Osteoblast (primary cell): Measurements from ENCODE around the gene KRTAP20-1. TPM values are rescaled to one million over a fixed set of nuclear protein-coding genes. Genes with fewer than 3 reads are reported as not detected.

Source experiments
- DNase-seq: peaks from one replicate; pipeline ENCODE4 v3.0.0; 2011; ENCODE audit warnings: low spot score, mixed read lengths; ENCODE audit not compliant: insufficient read length; ENCODE audit errors: missing footprints
- H2AFZ ChIP-seq: 2 replicates; pipeline ENCODE4 v1.6.0; 2011; ENCODE audit warnings: mild to moderate bottlenecking, low read length
- H3K27ac ChIP-seq: 2 replicates; pipeline ENCODE4 v1.5.1; 2011; ENCODE audit warnings: mild to moderate bottlenecking, low read depth, low read length, moderate library complexity
- H3K27me3 ChIP-seq: 2 replicates; pipeline ENCODE4 v1.6.0; 2012; ENCODE audit warnings: mild to moderate bottlenecking, control low read depth, inconsistent platforms, low read length, moderate library complexity; ENCODE audit not compliant: insufficient read depth
- H3K36me3 ChIP-seq: 2 replicates; pipeline ENCODE4 v1.5.1; 2011; ENCODE audit warnings: mild to moderate bottlenecking, low read length, control low read depth, moderate library complexity; ENCODE audit not compliant: insufficient read depth
- H3K4me1 ChIP-seq: 2 replicates; pipeline ENCODE4 v1.5.1; 2011; ENCODE audit warnings: mild to moderate bottlenecking, low read length, control low read depth, moderate library complexity; ENCODE audit not compliant: insufficient read depth
- H3K4me2 ChIP-seq: 2 replicates; pipeline ENCODE4 v1.6.0; 2011; ENCODE audit warnings: mild to moderate bottlenecking, low read length; ENCODE audit not compliant: insufficient read depth
- H3K4me3 ChIP-seq: fragments of 200-600 bp; sonication (generic); 3 replicates; pipeline ENCODE4 v1.5.1; 2012; ENCODE audit warnings: mild to moderate bottlenecking, low read length, inconsistent platforms; ENCODE audit not compliant: insufficient read depth
- H3K79me2 ChIP-seq: 2 replicates; pipeline ENCODE4 v1.6.0; 2012; ENCODE audit warnings: mild to moderate bottlenecking, low read length, control low read depth, inconsistent platforms; ENCODE audit not compliant: insufficient read depth
- H3K9me3 ChIP-seq: 2 replicates; pipeline ENCODE4 v1.5.1; 2011; ENCODE audit warnings: low read depth, low read length, control low read depth
- H4K20me1 ChIP-seq: 2 replicates; pipeline ENCODE4 v1.6.0; 2012; ENCODE audit warnings: mild to moderate bottlenecking, low read length, control low read depth; ENCODE audit not compliant: insufficient read depth
- total RNA-seq: library from RNA; depleted of rRNA; stranded (reverse); fragments of >200 nt; gene quantifications from 2 replicates; pipeline ENCODE4 v1.2.3, GENCODE V29; 2012
- TF ChIP-seq, protein P1 (sequence below): IDR thresholded peaks from 2 replicates; pipeline ENCODE4 v1.5.1; 2011; ENCODE audit warnings: mild to moderate bottlenecking, low read depth, low read length, moderate library complexity; ENCODE audit errors: extremely low read depth

Gene KRTAP20-1
- total RNA-seq, 1 donor: not detected

DNA sequence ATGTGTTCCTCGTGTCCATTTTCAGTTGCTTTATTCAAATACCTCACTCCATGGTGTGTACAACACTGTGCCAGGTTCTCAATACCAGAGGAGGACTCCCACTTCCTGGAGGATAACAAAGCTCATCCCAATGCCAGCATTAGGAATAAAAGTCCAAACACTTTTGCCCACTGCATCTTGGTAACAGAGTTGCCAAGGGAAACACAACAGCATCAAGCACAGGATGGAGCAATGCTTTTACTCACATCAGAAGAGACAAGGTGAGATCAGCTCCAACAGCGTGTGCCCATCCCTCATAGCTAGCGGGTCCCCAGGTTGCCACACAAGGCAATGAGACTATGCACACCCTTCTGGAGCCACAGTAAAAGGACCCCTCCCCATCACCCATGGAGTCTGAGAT, 7.1 kb downstream of the KRTAP20-1 start:
- Histone ChIP-seq H3K4me3 (no peak overlapping the region), H3K27ac (no peak overlapping the region), H4K20me1 (no peaks in the 10 kb centered on the region), H3K27me3 (no peaks in the 10 kb centered on the region), H3K36me3 (no peaks in the 10 kb centered on the region), H3K79me2 (no peaks in the 10 kb centered on the region), H3K4me1 (no peaks in the 10 kb centered on the region), H2AFZ (no peak overlapping the region), H3K9me3 (no peaks in the 10 kb centered on the region), H3K4me2 (no peak overlapping the region)
- DNase-seq: no peak
- TF ChIP-seq, protein P1, sequence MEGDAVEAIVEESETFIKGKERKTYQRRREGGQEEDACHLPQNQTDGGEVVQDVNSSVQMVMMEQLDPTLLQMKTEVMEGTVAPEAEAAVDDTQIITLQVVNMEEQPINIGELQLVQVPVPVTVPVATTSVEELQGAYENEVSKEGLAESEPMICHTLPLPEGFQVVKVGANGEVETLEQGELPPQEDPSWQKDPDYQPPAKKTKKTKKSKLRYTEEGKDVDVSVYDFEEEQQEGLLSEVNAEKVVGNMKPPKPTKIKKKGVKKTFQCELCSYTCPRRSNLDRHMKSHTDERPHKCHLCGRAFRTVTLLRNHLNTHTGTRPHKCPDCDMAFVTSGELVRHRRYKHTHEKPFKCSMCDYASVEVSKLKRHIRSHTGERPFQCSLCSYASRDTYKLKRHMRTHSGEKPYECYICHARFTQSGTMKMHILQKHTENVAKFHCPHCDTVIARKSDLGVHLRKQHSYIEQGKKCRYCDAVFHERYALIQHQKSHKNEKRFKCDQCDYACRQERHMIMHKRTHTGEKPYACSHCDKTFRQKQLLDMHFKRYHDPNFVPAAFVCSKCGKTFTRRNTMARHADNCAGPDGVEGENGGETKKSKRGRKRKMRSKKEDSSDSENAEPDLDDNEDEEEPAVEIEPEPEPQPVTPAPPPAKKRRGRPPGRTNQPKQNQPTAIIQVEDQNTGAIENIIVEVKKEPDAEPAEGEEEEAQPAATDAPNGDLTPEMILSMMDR: no peak

DNA sequence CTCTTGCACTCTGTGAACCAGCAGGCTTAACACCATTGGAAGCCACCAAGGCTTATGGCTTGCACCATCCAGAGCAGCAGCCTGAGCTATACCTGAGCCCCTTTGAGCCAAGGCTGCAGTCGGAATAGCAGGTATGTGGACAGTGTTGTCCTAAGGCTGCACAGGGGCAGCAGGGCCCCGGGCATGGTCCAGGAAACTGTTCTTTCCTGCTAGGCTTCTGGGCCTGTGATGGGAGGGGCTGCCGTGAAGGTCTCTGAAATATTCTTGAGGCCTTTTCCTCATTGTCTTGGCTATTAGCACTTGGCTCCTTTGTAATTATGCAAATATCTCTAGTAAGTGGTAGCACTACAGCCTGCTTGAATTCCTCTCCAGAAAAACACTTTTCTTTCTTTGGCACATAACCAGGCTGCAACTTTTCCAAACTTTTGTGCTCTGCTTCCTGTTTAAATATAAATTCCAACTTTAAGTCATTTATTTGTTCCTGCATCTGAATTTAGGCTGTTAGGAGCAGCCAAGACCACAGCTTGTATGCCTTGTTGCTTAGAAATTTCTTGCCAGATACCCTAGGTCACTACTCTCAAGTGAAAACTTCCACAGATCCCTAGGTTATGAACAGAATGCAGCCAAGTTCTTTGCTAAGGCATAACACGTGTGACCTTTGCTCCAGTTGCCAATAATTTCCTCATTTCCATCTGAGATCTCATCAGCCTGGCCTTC, 9.4 kb downstream of the KRTAP20-1 start:
- Histone ChIP-seq H3K79me2 (no peaks in the 10 kb centered on the region), H4K20me1 (no peaks in the 10 kb centered on the region), H3K4me2 (no peak overlapping the region), H3K36me3 (no peaks in the 10 kb centered on the region), H3K4me3 (no peak overlapping the region), H3K27ac (no peak overlapping the region), H3K9me3 (no peaks in the 10 kb centered on the region), H3K27me3 (no peaks in the 10 kb centered on the region), H2AFZ (no peak overlapping the region), H3K4me1 (no peaks in the 10 kb centered on the region)
- no peak for DNase-seq
- TF ChIP-seq, protein P1: no peak

DNA sequence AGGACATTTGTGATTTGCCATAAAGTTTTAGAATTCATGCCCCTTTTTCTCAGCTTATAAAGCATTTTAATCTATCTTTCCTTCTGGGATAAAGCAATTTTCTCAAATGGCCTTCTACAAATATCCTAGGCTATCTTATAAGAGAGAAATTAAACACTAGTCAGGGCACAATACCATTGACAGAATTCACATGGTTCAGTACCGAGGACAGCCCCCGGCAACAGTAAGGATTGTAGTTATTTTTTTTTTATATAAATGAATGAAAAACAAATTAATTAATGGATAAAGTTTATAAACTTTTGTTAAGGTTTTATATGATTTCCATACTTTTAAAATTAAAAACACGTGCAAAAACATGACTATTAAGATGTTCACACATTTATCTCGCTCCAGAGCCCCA, 11.9 kb downstream of the KRTAP20-1 start:
- Histone ChIP-seq H3K4me2 (no peak overlapping the region), H3K27ac (no peak overlapping the region), H3K9me3 (no peaks in the 10 kb centered on the region), H2AFZ (no peak overlapping the region), H3K36me3 (no peaks in the 10 kb centered on the region), H4K20me1 (no peaks in the 10 kb centered on the region), H3K79me2 (no peaks in the 10 kb centered on the region), H3K27me3 (no peaks in the 10 kb centered on the region), H3K4me1 (no peaks in the 10 kb centered on the region), H3K4me3 (no peak overlapping the region)
- TF ChIP-seq, protein P1: no peak
- DNase-seq: no peak

DNA sequence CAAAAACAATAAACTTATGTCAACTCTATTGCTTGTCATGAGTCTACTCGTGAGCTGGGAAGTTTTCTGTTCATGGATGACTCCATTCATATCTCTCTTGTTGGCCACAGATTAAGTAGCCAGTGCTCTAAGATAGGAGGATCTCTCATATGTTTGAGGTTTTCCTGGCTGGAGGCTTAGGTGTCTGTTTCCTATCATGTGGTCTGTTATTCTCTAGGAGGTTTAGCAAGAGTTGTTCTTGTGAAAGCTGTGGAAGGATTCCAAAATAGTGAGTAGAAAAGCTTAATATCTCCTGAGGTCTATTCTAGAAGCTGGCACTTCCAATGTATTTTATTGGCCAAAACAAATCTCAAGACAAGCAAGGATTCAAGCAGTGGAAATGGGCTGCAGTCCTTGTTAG, 13.0 kb downstream of the KRTAP20-1 start:
- Histone ChIP-seq H2AFZ (no peak overlapping the region), H3K79me2 (no peaks in the 10 kb centered on the region), H3K4me2 (no peak overlapping the region), H4K20me1 (no peaks in the 10 kb centered on the region), H3K27me3 (no peaks in the 10 kb centered on the region), H3K36me3 (no peaks in the 10 kb centered on the region), H3K4me1 (no peaks in the 10 kb centered on the region), H3K27ac (no peak overlapping the region), H3K9me3 (no peaks in the 10 kb centered on the region), H3K4me3 (no peak overlapping the region)
- TF ChIP-seq, protein P1: no peak
- DNase-seq: no peak
